GDM1 (cell line): ENCODE measurements around the gene PDGFRB.
A peak's percentile ranks its signal among the peaks of the same experiment; 100 is the strongest.

ENCODE experiments used
- DNase-seq: peaks from one replicate; lab custom pipeline; 2025; lab: John Stamatoyannopoulos, UW

PDGFRB gene

DNA sequence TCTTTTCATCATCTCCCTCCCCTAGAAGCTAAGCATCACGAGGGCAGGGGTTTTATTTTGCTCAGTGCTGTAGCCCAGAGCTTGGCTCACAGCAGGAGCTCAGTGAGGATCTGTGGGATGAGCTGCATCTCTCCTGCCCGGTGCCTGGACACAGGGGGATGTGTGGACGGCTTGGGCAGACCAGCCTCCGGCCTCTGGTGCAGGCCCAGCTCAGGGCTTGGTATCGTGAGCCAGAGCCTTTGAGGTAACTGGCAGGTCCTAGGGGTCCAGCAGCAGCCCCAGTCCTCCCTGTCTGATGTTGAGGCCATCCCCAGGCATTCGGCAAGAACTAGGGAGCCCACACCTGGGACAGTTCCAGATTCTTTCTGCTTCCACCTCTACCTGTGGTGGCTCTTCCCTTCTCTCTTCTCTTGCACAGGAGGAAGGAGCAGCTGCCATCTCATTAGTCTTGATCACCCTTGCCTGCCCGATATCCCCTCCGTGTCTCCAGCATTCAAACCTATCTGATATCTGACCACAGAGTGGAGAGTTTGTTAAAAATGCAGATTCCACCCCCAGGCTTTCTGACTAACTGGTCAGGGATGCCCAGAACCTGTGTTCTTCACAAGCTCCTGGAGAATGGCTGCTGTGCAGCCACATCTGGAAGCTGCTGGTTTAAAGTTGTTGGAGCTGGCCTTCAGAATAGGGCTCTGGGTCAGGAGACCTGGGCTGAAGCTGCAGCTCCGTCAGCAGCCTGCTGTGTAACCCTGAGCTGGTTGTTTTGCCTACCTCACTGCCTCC is 26.3 kb upstream of the PDGFRB start:
- DNase-seq: no peak

DNA sequence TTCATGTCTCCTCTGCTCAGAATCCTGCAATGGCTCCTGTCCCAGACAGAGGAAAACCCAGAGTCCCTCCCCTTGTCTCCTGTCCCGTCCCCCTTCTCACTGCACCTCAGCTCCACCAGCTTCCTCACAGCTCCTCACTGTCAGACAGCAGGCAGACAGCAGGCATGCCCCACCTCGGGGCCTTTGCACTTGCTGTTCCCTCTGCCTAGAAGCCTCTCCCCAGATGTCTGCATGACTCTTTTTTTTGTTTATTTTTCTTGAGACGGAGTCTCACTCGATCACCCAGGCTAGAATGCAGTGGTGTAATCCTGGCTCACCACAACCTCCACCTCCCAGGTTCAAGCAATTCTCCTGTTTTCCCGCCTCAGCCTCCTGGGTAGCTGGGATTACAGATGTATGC is 25.4 kb upstream of the PDGFRB start:
- no peak for DNase-seq

DNA sequence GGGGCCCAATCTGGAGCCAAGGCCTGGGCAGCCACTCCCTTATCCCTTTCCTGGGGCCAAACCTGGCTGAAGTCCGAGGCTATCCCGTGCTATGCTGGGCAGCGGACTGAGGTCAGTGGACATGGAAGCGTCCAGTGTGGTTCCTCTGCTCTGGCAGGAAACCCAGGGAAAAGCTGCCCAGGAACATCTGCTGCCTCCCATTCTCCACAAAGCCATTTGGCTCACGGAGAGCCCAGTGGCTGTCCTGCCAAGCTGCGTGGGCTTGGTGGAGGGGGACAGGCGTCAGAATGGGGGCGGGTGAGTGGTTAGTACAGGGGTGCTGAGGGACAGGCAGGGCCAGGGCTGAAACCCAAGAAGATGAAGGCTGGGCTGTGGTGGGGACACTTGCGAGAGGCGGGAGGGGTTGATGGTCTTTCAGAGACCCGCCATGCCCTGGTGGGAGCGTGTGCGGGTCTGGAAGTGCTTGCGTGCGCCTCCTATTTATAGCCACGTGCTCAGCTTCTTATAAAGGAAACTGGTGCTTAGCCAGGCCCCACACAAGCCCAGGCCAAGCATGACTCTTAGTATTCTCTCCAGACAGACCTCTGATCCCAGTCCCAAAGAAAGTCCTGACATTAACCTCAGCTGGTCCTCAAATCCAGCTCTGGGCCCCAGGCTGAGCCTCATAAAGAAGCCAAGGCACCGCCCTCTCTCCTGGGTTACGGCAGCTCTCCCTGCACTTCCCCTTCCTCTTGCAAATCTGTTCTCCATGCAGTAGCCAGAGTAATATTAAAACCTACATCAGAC is 24.8 kb upstream of the PDGFRB start:
- peak; percentile 34 for DNase-seq

DNA sequence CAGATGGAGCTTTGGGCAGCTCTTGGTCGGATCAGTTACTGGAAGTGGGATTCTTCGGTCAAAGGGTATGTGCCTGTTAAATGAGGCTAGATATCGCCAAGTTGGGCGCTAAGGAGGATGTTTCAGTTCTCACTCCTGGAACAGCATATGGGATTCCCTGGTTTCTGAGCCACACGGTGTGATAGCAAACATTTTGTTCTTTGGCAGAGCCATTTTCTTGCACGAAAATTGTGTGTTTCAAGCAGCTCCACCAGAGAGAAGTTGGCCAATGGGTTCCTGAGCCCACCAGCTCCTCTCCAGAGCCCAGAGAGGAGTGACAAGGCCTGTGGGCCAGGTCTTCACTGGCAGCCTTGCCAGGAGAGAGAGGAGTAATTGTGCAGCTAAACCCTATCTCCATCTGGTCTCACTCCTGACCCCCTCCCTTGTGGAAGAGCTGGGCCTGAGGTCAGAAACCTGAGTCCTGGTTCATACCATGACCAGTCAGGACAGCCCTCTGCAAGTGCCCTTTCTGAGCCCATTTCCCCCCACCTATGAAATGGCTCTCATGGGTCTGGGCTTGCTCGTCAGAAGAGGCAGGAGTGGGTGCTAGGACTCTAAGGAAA is 23.5 kb upstream of the PDGFRB start:
- DNase-seq: no peak

DNA sequence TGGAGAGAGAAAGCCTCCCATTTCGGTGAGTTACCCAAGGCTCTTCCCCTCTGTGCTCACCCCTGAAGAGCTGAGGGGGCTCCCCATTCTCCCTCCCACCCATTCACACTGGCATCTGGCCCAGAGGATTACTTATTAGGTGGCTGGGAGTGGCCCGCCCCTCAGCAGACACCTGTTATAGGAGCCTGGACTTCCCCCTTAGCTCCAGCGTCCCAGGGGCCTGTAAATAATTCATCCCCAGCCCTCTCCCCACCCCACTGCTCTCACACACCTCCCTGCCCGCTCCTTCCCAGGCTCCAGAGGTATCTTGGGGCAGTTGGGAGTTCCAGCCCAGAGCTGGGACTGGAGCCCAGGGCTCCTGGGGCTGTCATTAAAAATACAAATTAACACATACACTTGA is 22.6 kb upstream of the PDGFRB start:
- DNase-seq: no peak

DNA sequence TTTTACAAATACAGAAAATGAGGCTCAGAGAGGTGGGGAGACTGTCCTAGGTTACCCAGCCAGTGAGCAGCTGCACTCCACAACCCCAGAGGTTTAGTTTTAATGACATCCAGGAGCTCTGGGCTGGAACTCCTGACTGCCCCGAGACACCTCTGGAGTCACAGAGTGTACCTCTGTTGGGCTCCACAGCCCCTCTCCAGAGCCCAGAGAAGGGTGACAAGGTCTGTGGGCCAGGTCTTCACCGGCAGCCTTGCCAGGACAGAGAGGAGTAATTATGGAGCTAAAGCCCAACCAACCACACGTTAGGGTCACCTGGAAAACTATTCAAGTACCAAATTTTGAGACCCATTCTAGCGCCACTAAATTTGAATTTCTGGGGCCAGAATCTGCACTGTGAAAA is 22.1 kb upstream of the PDGFRB start:
- DNase-seq: no peak

- no peak for DNase-seq
Observed at GRCh38 chr5:150176745-150177477, 21.3 kb upstream of the PDGFRB start.

GRCh38 chr5:150175536-150175935 is 19.9 kb upstream of the PDGFRB start:
- DNase-seq: no peak

DNA sequence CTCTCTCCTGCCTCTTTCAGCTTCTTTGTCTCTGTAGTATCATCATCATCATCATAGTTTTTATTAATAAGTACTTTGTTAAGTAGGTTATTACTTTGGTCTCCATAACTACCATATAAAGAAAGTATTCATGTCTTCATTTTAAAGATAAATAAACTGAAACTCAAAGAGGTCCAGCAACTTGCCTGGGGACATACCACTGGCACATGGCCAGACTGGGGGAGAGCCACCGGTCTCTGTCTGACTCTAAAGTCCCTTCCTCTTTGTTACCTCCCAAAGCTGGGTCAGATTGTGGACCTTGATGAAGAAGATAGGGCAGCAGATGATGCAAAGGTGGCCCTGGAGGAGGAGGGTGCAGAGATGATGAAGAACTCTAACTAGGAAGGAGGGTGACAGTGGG is 19.4 kb upstream of the PDGFRB start:
- no peak for DNase-seq

GRCh38 chr5:150174285-150174684 is 18.6 kb upstream of the PDGFRB start:
- no peak for DNase-seq

DNA sequence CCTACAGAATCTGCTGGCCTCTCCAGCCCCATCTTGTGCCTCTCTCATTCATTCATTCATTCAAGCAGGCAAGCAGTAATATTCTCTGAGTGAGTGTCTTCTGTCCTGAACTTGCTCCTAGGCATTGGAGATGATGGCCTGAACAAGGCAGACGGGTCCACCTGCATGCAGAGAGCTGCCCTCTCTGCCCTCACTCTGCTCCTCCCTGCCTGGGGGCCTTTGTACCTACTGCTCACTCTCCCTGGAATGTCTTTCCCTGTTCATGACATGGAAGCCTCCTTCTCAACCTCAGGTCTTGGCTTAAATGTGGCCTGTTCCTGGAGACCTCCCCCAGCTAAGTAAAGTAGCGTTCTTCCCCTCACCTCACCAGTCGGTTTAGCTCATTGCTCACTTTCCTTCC is 17.5 kb upstream of the PDGFRB start:
- no peak for DNase-seq

- no peak for DNase-seq
Observed at GRCh38 chr5:150172556-150172955, 16.9 kb upstream of the PDGFRB start.

DNA sequence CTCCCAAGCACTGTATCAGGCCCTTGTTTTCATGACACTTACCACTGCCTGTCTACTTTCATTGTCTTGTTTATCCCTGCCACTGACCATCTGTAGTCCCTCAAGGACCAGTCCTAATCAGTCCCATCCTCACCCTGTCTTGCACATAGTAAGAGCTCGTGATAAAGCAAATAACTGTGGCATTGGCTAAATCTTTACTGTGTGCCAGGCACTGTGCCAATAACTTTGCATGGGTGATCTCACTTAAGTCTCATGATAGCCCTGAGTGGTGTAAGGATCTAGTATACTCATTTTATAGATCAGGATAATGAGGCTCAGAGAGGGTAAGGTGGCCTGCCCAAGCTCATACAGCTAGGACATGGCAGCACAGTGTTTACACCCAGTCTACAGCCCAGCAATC is 16.5 kb upstream of the PDGFRB start:
- DNase-seq: no peak

DNA sequence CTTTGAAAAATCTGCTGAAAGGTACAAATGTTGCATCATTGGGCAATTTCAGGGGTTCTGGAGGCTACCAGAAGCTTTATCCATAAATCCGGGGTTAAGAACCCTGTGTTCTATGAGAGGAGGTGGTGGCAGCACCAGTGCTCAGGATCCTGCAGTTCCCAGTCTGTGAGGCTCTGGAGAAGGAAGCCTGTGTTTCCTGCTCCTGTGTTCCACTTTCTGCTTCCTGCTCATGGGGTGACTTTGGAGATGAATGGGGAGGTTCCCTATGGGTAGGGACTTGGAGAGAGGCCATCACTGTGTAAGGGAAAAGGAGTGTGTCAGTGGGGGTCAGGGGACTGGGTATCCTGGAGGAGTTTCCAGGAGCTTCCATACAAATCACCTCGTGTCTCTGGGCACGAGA is 13.2 kb upstream of the PDGFRB start:
- DNase-seq: no peak

DNA sequence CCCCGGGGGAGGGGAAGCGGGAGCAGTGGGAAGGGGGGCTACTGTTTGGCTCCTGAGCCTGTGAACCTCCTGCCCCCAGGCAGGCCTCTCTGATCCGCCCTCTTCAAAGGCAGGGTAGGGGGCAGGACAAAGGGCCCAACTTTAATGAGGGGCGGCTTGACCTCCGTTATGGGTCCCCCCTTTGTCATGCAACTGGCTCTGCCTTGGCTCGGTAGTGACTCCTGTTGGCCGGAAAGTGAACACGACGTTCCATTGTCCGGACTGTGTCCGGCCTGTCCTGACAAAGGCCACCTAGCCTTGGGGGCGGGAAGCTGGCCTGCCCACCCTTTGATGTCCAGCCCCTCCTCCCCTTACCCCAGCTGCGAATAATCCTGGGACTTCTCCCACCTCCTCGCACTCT is 12.3 kb upstream of the PDGFRB start:
- no peak for DNase-seq

DNA sequence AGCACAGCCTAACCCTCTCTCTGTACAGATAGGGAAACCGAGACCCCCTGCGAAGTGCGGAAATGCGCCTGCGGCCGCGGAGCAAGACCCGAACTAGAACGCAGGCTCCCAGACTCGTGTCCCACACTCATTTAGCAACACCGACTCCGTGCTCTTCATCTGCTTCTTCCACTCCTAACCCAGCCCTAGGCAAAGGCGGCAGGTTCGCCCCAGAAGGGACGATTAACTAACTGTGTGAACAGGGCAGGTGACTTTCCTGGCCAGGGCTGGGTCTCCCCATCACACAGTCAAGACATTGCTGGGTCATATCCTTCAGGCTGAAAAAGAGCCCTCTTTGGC is 11.8 kb upstream of the PDGFRB start:
- no peak for DNase-seq

GRCh38 chr5:150166650-150167511 is 11.2 kb upstream of the PDGFRB start, which contains the start of gene CDX1:
TSS of gene CDX1 (plus strand) at chr5:150166778. CDS start at chr5:150166877, 99 bp downstream.
- no peak for DNase-seq

DNA sequence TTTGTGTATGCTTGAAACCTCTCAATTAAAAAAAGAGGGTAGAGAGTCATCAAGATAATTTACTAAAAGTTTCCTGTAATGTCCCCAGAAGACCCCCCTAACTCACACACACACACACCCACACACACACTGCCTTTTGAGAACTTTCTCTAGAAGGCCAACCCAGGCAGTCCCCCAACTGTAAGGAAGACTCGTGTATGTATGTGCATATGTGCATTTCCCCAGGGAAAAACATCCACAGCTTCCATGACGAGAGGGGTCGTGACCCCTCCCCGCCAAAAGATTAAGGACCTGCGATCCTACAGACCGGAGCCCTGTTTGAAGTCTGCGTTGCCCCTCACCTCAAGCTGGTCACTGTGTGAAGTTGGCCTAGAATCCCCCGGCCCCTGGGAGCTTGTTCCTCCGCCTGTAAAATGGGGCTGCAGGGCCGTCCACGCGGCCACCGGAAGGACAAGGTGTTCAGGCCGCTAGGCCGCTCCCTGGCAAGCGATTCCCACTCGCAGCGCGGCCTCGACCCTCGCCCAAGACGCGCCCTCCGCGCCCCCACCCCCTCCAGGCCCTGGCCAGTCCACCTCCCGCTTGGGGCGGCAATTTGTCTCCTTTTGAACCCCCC is 10.5 kb upstream of the PDGFRB start:
- DNase-seq: no peak

DNA sequence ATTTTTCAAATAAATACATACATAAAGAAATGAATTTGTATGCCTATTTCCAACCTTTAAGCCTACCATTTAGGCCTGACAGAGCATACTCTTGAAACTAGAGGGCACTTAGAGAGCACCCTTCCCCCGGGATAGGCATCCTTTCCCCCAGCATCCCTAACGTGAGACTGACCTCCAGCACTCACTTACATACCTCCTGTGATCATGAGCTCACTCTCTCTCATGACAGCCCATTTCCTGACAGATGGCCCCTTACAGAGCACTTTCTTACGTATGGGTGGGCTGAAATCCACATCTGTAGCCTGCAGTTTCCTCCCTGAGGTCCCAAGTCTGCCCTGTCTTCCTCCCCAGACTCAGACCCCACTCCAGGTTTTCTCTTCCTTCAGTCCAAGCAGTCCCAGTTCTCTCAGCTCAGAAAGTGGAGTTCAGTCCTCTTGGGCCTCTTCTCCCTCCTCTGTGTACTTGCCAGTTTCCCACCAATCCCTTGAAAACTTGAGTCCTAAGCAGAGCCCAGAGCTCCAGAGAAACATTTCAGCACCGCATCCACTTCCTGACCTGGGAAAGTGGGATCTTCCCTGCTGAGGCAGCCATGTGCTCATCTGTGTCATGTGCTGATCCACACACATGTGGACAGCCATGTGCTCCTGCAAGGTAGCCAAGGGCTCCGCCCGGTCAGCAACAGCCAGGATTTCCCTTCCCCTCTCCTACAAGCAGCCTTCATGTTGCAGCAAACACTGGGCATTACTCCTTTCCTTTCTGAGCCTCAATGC is 8.8 kb upstream of the PDGFRB start:
- no peak for DNase-seq

DNA sequence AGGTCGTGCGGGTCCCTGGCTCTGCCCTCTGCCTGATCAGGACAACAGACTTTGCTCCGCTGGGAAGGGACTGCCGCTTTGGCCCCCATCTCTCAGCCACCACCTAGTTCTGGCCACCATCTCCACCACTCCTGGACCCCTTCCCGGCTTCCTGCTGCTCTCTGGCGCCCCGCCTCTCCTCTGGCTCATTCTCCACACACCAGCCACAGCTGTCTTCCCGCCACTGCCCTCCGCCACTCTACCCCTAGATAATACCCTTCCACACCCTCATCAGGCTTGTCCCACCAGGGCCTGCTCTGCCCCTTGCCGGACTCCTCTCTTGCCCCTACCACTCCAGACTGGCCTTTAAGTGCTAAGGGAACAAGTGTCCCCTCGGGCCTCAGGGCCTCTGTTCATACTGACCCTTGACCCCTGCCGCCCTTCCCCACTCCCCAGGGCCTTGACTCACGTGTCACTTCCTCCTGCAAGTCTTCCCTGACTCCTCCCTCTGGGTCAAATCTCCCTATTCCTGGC is 8.0 kb upstream of the PDGFRB start:
- DNase-seq: no peak
